Fibroblast of mammary gland (primary cell): ENCODE results near the gene CDC45.

ENCODE experiments used
- DNase-seq: peaks from one replicate; pipeline ENCODE4 v3.0.0-alpha.2; 2010; ENCODE audit warnings: low read depth
- H3K4me3 ChIP-seq: 2 replicates; pipeline ENCODE4 v1.5.1; 2011; ENCODE audit warnings: low read depth, mild to moderate bottlenecking, low read length, moderate library complexity; ENCODE audit not compliant: control insufficient read depth
- TF ChIP-seq, protein P1 (sequence below): conservative IDR thresholded peaks from 2 replicates; pipeline ENCODE4 v1.5.1; 2011; ENCODE audit warnings: low read depth, low read length, inconsistent platforms; ENCODE audit not compliant: control insufficient read depth, insufficient read depth

Gene CDC45

DNA sequence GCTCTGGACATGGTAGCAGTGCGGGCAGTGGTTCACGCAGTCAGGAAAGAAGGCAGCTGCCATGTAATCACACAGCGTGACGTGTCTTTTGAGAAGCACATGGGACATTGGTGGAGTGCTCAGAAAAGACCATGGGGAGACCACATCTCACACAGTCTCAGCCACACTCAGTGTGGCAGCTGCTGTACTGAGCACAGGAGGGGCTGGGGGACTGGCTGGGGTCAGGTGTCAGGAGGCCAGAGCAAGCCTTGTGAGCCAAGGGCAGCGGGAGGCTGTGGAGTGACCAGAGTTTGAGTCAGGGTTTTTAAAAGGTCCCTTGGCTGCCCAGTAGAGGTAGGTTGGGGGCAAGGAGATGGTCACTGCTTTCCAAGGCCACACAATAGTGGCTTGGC, 26.0 kb downstream of the CDC45 start:
- H3K4me3 ChIP-seq = no peak overlapping the region
- TF ChIP-seq, protein P1, sequence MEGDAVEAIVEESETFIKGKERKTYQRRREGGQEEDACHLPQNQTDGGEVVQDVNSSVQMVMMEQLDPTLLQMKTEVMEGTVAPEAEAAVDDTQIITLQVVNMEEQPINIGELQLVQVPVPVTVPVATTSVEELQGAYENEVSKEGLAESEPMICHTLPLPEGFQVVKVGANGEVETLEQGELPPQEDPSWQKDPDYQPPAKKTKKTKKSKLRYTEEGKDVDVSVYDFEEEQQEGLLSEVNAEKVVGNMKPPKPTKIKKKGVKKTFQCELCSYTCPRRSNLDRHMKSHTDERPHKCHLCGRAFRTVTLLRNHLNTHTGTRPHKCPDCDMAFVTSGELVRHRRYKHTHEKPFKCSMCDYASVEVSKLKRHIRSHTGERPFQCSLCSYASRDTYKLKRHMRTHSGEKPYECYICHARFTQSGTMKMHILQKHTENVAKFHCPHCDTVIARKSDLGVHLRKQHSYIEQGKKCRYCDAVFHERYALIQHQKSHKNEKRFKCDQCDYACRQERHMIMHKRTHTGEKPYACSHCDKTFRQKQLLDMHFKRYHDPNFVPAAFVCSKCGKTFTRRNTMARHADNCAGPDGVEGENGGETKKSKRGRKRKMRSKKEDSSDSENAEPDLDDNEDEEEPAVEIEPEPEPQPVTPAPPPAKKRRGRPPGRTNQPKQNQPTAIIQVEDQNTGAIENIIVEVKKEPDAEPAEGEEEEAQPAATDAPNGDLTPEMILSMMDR = no peak
- no peak for DNase-seq

DNA sequence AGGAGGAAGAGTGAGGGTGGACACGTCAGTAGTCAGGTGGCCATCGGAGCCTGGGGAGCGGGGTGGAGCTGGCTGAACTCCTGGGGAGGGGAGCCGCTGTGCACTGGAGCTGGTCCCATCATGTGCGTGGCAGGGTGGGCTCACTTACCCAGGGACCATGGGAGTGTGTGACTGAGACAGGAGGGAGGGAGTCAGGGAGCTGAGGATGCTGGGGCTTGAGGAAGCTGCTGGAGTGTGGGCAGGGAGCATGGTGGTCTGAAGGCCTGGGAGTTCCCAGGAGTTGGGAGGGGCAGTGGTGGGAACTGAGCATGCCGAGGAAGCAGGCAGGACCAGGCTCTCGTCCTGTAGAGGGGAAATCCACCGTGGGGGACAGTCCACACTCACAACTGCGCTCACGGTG, 26.5 kb downstream of the CDC45 start:
- no peak overlapping the region for H3K4me3 ChIP-seq
- TF ChIP-seq, protein P1 = no peak
- no peak for DNase-seq

DNA sequence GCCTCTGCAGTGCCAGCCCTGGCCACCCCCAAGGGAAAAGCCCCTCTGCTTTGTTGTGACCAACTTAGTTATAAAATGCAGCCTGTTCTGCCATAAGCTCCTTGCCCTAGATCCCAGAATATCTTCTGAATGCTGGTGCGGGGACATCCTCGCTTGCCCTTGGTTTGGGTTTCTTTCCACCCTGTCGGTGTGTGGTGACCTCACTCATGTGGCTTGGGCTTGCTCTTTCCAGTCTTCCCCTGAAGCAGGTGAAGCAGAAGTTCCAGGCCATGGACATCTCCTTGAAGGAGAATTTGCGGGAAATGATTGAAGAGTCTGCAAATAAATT, 27.8 kb downstream of the CDC45 start:
- no peak overlapping the region for H3K4me3 ChIP-seq
- TF ChIP-seq, protein P1 = no peak
- no peak for DNase-seq

DNA sequence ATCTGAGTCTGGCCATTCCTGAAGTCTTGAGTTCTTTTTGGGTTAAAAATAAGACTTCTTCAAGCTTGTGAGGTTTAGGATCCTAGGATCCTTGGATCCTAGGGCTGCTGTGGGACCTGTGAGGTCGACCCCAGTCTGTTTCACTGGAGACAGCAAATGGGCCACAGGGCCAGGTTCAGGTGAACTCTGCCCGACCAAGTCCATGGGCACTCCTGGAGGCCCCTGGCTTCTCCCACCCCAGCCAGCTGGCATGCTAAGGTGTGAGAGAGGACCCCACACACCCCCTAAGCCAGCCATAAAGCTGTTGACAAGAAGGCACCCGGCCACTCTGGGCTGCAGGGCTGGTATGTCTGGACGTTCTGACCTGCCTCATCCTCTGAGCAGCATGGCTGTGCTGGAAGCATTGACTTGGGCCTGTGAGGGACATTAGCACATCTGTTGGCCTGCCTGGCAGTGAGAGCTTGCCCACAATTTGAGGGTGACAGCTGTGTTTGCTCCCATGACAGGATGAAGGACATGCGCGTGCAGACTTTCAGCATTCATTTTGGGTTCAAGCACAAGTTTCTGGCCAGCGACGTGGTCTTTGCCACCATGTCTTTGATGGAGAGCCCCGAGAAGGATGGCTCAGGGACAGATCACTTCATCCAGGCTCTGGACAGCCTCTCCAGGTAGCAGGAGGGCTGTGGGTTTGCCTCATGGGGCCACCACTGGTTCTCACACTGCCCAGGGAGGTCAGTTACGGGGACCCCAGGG, 28.5 kb downstream of the CDC45 start:
- no peak overlapping the region for H3K4me3 ChIP-seq
- TF ChIP-seq, protein P1 = no peak
- no peak for DNase-seq

DNA sequence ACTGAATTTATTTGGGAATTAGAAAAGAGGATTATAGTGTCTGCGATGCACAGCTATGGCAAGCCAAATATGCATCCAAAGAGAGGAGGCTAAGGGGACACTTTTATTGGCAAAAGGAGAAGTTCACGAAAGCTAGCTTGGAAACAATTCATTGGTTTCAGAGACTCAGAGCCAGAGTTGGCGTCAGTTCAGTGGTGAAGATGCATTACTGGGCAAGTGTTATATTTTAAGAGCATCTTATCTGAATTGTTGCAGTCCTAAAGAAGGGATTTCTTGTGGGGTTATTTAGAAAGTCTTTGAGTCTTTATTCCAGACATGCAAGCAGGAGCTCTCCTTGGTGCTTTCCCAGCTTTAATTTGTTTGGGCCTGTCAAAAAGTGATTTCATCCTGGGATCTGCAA, 29.5 kb downstream of the CDC45 start:
- no peak for DNase-seq
- H3K4me3 ChIP-seq = no peak overlapping the region
- TF ChIP-seq, protein P1 = no peak

DNA sequence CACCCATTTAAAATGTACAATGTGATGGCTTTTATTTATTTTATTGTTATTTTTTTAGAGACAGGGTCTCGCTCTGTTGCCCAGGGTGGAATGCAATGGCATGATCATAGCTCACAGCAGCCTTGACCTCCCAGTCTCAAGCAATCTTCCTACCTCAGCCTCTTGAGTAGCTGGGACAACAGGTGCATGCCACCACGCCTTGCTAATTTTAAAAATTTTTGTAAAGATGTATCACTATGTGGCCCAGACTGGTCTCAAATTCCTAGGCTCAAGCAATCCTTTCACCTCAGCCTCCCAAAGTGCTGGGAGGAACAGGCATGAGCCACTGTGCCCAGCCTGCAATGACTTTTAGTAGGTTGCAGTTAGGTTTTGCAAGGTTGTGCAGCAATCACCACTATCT, 30.2 kb downstream of the CDC45 start:
- TF ChIP-seq, protein P1 = no peak
- DNase-seq = no peak
- no peak overlapping the region for H3K4me3 ChIP-seq

DNA sequence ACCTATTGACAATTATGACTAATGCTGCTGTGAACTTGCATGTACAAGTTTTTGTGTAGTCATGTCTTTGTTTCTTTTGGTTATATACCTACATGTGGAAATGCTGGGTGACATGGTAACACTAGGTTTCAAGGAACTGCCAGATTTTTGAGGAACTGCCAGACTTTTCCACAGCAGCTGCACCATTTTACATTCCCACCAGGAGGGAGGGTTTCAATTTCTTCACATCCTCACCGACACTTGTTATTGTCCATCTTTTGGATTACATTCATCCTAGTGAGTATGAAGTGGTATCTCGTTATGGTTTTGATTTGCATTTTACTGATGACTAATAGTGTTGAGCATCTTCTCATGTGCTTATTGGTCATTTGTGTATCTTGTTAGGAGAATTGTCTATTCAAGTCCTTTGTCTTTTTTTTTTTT, 31.2 kb downstream of the CDC45 start:
- DNase-seq = no peak

More for the DNA sequence above, 31.2 kb downstream of the CDC45 start:
- TF ChIP-seq, protein P1 = no peak
- H3K4me3 ChIP-seq = no peak overlapping the region
